Chondrocyte (in vitro differentiated cells): ENCODE measurements around the gene ANKS4B. TPM values are rescaled to one million over a fixed set of nuclear protein-coding genes. Genes with fewer than 3 reads are reported as not detected.
"Not testable (repeated sequence)": the region's sequence is repeated elsewhere in the genome, so short reads cannot be mapped to it uniquely, and the experiment has no call there.

Experiments used
- DNase-seq: peaks from one replicate; pipeline ENCODE4 v3.0.0; 2021; ENCODE audit warnings: mixed read lengths, low spot score
- H3K27ac Mint-ChIP-seq: one replicate; pipeline ENCODE4 v1.8.0; 2021; ENCODE audit warnings: mild to moderate bottlenecking, moderate library complexity, mixed read lengths; ENCODE audit not compliant: unreplicated experiment
- H3K27me3 Mint-ChIP-seq: 2 replicates; pipeline ENCODE4 v1.8.0; 2021; ENCODE audit warnings: low read depth, mixed read lengths
- H3K36me3 Mint-ChIP-seq: 2 replicates; pipeline ENCODE4 v1.8.0; 2021; ENCODE audit warnings: low read depth, mixed read lengths
- H3K4me1 Mint-ChIP-seq: 2 replicates; pipeline ENCODE4 v1.8.0; 2021; ENCODE audit warnings: low read depth, mild to moderate bottlenecking, mixed read lengths
- H3K4me3 Mint-ChIP-seq: one replicate; pipeline ENCODE4 v1.8.0; 2021; ENCODE audit warnings: mild to moderate bottlenecking, moderate library complexity, mixed read lengths; ENCODE audit not compliant: unreplicated experiment
- H3K9me3 Mint-ChIP-seq: 2 replicates; pipeline ENCODE4 v1.8.0; 2021; ENCODE audit warnings: low read depth, mixed read lengths
- CTCF ChIP-seq: fragments of 200-600 bp; sonication (generic); IDR thresholded peaks from 2 replicates; pipeline ENCODE4 v1.5.0; 2021; ENCODE audit warnings: antibody characterized with exemption, mild to moderate bottlenecking, moderate library complexity
- total RNA-seq: library from RNA; stranded (reverse); gene quantifications from 3 replicates; pipeline ENCODE4 v1.2.1, GENCODE V29; 2021

The ANKS4B gene
- total RNA-seq, 1 donor from 2014 or later: not detected

- Mint-ChIP-seq H3K27ac (no peak overlapping the region), H3K4me1 (peaks cover 15% of the 10 kb centered on the region), H3K36me3 (no peaks in the 10 kb centered on the region), H3K27me3 (peaks cover 47% of the 10 kb centered on the region), H3K9me3 (no peaks in the 10 kb centered on the region), H3K4me3 (no peak overlapping the region)
- TF ChIP-seq CTCF: no peak
- no peak for DNase-seq
These were observed 48.3 kb downstream of the ANKS4B start for GRCh38 chr16:21281698-21282389.

- H3K9me3 Mint-ChIP-seq: peaks cover under 1% of the 10 kb centered on the region
- no peak overlapping the region for H3K27ac Mint-ChIP-seq
- peak overlapping the region; percentile 76 for H3K4me3 Mint-ChIP-seq
- no peak for DNase-seq
- H3K4me1 Mint-ChIP-seq: peaks cover 8% of the 10 kb centered on the region
- peaks cover 41% of the 10 kb centered on the region for H3K27me3 Mint-ChIP-seq
- no peaks in the 10 kb centered on the region for H3K36me3 Mint-ChIP-seq
- peak; percentile 78 for TF ChIP-seq CTCF
These were observed 50.2 kb downstream of the ANKS4B start for GRCh38 chr16:21283521-21284289.

- H3K27ac Mint-ChIP-seq: no peak overlapping the region
- H3K36me3 Mint-ChIP-seq: no peaks in the 10 kb centered on the region
- peaks cover 4% of the 10 kb centered on the region for H3K9me3 Mint-ChIP-seq
- no peak for DNase-seq
- peaks cover 36% of the 10 kb centered on the region for H3K27me3 Mint-ChIP-seq
- H3K4me3 Mint-ChIP-seq: peak overlapping the region; percentile 76
- TF ChIP-seq CTCF: no peak
- H3K4me1 Mint-ChIP-seq: peaks cover 8% of the 10 kb centered on the region
These were observed 50.9 kb downstream of the ANKS4B start for GRCh38 chr16:21284414-21284813.

GRCh38 chr16:21285314-21285713 lies 51.8 kb downstream of the ANKS4B start:
- Mint-ChIP-seq H3K9me3 (peaks cover 4% of the 10 kb centered on the region), H3K4me1 (peaks cover 8% of the 10 kb centered on the region), H3K27me3 (peaks cover 32% of the 10 kb centered on the region), H3K4me3 (no peak overlapping the region), H3K36me3 (no peaks in the 10 kb centered on the region), H3K27ac (no peak overlapping the region)
- no peak for TF ChIP-seq CTCF
- no peak for DNase-seq

GRCh38 chr16:21289789-21290188 lies 56.3 kb downstream of the ANKS4B start:
- H3K4me1 Mint-ChIP-seq, DNase-seq, H3K9me3 Mint-ChIP-seq, H3K36me3 Mint-ChIP-seq, H3K4me3 Mint-ChIP-seq, H3K27ac Mint-ChIP-seq: not testable (repeated sequence)
- H3K27me3 Mint-ChIP-seq: peaks cover 48% of the 10 kb centered on the region
